GM23338 (cell line): ENCODE measurements around the gene NRP2. TPM values are rescaled to one million over a fixed set of nuclear protein-coding genes. Genes with fewer than 3 reads are reported as not detected.

Source experiments
- ATAC-seq: fragments of 200-7000 bp; cut with Tn5 transposase; 3 replicates; pipeline ENCODE4 v1.9.1; 2020
- DNase-seq: peaks from one replicate; pipeline ENCODE4 v3.0.0-alpha.2; 2015; ENCODE audit warnings: low spot score
- H2AFZ ChIP-seq: fragments of 200-600 bp; sonication (generic); 2 replicates; pipeline ENCODE4 v1.8.0; 2016; ENCODE audit warnings: antibody characterized with exemption, mild to moderate bottlenecking, moderate library complexity
- H3F3A ChIP-seq: fragments of 200-600 bp; sonication (generic); replicated peaks from 2 replicates; pipeline ENCODE4 v1.8.0; 2017; ENCODE audit warnings: antibody characterized with exemption, mixed run types, low read depth
- H3K27ac ChIP-seq: fragments of 200-600 bp; sonication (generic); 2 replicates; pipeline ENCODE4 v1.6.1; 2016; ENCODE audit warnings: low read depth
- H3K27me3 ChIP-seq: fragments of 200-600 bp; sonication (generic); 2 replicates; pipeline ENCODE4 v1.8.0; 2016; ENCODE audit warnings: mild to moderate bottlenecking, mixed run types, moderate library complexity; ENCODE audit not compliant: insufficient read depth
- H3K36me3 ChIP-seq: fragments of 200-600 bp; sonication (generic); 2 replicates; pipeline ENCODE4 v1.8.0; 2016; ENCODE audit warnings: mild to moderate bottlenecking; ENCODE audit not compliant: insufficient read depth
- H3K4me1 ChIP-seq: fragments of 200-600 bp; sonication (generic); 2 replicates; pipeline ENCODE4 v1.8.0; 2016; ENCODE audit warnings: mild to moderate bottlenecking, moderate library complexity; ENCODE audit not compliant: insufficient read depth
- H3K4me2 ChIP-seq: fragments of 200-600 bp; sonication (generic); 2 replicates; pipeline ENCODE4 v1.7.1; 2017; ENCODE audit warnings: mixed run types
- H3K4me3 ChIP-seq: fragments of 200-600 bp; sonication (generic); 2 replicates; pipeline ENCODE4 v1.6.1; 2016; ENCODE audit warnings: mixed run types
- H3K79me2 ChIP-seq: fragments of 200-600 bp; sonication (generic); replicated peaks from 2 replicates; pipeline ENCODE4 v1.8.0; 2017; ENCODE audit warnings: mild to moderate bottlenecking; ENCODE audit not compliant: insufficient read depth
- H3K9me2 ChIP-seq: fragments of 200-600 bp; sonication (generic); 2 replicates; pipeline ENCODE4 v1.8.0; 2017; ENCODE audit not compliant: insufficient read depth
- H4K20me1 ChIP-seq: fragments of 200-600 bp; sonication (generic); replicated peaks from 2 replicates; pipeline ENCODE4 v1.8.0; 2017; ENCODE audit warnings: mild to moderate bottlenecking; ENCODE audit not compliant: insufficient read depth
- H3K27ac Mint-ChIP-seq: 2 replicates; pipeline ENCODE4 v1.8.0; 2020; ENCODE audit warnings: inconsistent platforms, mild to moderate bottlenecking, moderate library complexity, mixed read lengths
- H3K27me3 Mint-ChIP-seq: 3 replicates; pipeline ENCODE4 v1.8.0; 2022; ENCODE audit warnings: low read depth, mild to moderate bottlenecking, moderate library complexity, mixed read lengths, inconsistent platforms; ENCODE audit not compliant: insufficient read depth, poor library complexity
- H3K36me3 Mint-ChIP-seq: 3 replicates; pipeline ENCODE4 v1.8.0; 2021; ENCODE audit warnings: low read depth, mild to moderate bottlenecking, inconsistent platforms, moderate library complexity, mixed read lengths
- H3K4me1 Mint-ChIP-seq: 3 replicates; pipeline ENCODE4 v1.8.0; 2020; ENCODE audit warnings: mild to moderate bottlenecking, inconsistent platforms, mixed read lengths
- H3K4me3 Mint-ChIP-seq: 3 replicates; pipeline ENCODE4 v1.8.0; 2021; ENCODE audit warnings: moderate library complexity, mild to moderate bottlenecking, inconsistent platforms, mixed read lengths
- H3K9me3 Mint-ChIP-seq: 3 replicates; pipeline ENCODE4 v1.8.0; 2020; ENCODE audit warnings: moderate library complexity, mild to moderate bottlenecking, inconsistent platforms, mixed read lengths
- CREB1 ChIP-seq: fragments of 250-450 bp; sonication (Bioruptor Pico); IDR thresholded peaks from 2 replicates; pipeline ENCODE4 v1.5.0; 2020; ENCODE audit warnings: low read depth, mild to moderate bottlenecking, moderate library complexity
- CTCF ChIP-seq, 2 experiments: fragments of 200-600 bp in 1 of 2; sonication (generic) in 1 of 2; conservative IDR thresholded peaks; 2 replicates each; pipeline versions ENCODE4 v1.5.1 to v1.6.1; 2016 to 2017; ENCODE audit warnings: antibody characterized with exemption in 2 of 2, low read depth in 2 of 2, mild to moderate bottlenecking in 2 of 2, moderate library complexity in 1 of 2
- ETS1 ChIP-seq: IDR thresholded peaks from 2 replicates; pipeline ENCODE4 v1.6.1; 2016; ENCODE audit warnings: antibody characterized with exemption
- EZH2 ChIP-seq: fragments of 200-600 bp; sonication (generic); IDR thresholded peaks from one replicate; pipeline ENCODE4 v1.8.0; 2017; ENCODE audit warnings: antibody characterized with exemption, mild to moderate bottlenecking, low read depth; ENCODE audit not compliant: unreplicated experiment
- EZH2phosphoT487 ChIP-seq: fragments of 200-600 bp; sonication (generic); IDR thresholded peaks from one replicate; pipeline ENCODE4 v1.8.1; 2018; ENCODE audit warnings: antibody characterized with exemption; ENCODE audit not compliant: unreplicated experiment
- POLR2AphosphoS5 ChIP-seq: IDR thresholded peaks from 2 replicates; pipeline ENCODE4 v1.6.1; 2016; ENCODE audit warnings: antibody characterized with exemption, low read depth
- STAT1 ChIP-seq: IDR thresholded peaks from one replicate; pipeline ENCODE4 v1.6.1; 2016; ENCODE audit warnings: antibody characterized with exemption; ENCODE audit not compliant: unreplicated experiment
- ZNF114 ChIP-seq: fragments of 250-450 bp; sonication (Bioruptor Pico); IDR thresholded peaks from 2 replicates; pipeline ENCODE4 v1.5.0; 2020; ENCODE audit warnings: mild to moderate bottlenecking, moderate library complexity
- polyA plus RNA-seq: library from polyadenylated mRNA; unstranded; fragments of >200 nt; fragmentation: Nextera tagmentation; extraction: Ambion mirVana; gene quantifications from 2 replicates; pipeline ENCODE4 v1.2.1, GENCODE V29; 2016
- total RNA-seq: library from RNA; depleted of rRNA; stranded (reverse); fragments of >200 nt; shearing (Covaris generic); gene quantifications from 2 replicates; pipeline ENCODE4 v1.2.3, GENCODE V29; 2014

NRP2 gene
- total and polyA plus RNA-seq, 2 experiments from 2014 or later = 18.4 to 22.0 TPM

GRCh38 chr2:205713086-205713485, 30.8 kb downstream of the NRP2 start:
- H3K36me3 ChIP-seq = no peaks in the 10 kb centered on the region
- DNase-seq (no peak), ATAC-seq (no peak)
- H3K9me3 Mint-ChIP-seq = no peaks in the 10 kb centered on the region
- peaks cover 24% of the 10 kb centered on the region for H3K36me3 Mint-ChIP-seq
- no peaks in the 10 kb centered on the region for H3K27me3 ChIP-seq
- no peak overlapping the region for H2AFZ ChIP-seq
- no peak overlapping the region for H3K4me3 Mint-ChIP-seq
- no peak overlapping the region for H3K4me3 ChIP-seq
- H3K27me3 Mint-ChIP-seq = peaks cover 3% of the 10 kb centered on the region
- no peaks in the 10 kb centered on the region for H3K9me2 ChIP-seq
- H3K4me1 ChIP-seq = no peaks in the 10 kb centered on the region; the same call in 1 of the 2 replicates
- no peak overlapping the region for H3K27ac ChIP-seq
- H3K79me2 ChIP-seq = no peaks in the 10 kb centered on the region
- H3F3A ChIP-seq = no peaks in the 10 kb centered on the region
- TF ChIP-seq ETS1 = no peak
- TF ChIP-seq POLR2AphosphoS5 = no peak
- TF ChIP-seq EZH2 = no peak
- H4K20me1 ChIP-seq = no peaks in the 10 kb centered on the region
- H3K27ac Mint-ChIP-seq = no peak overlapping the region
- no peak overlapping the region for H3K4me2 ChIP-seq
- peaks cover 26% of the 10 kb centered on the region for H3K4me1 Mint-ChIP-seq

GRCh38 chr2:205714058-205714776, 31.9 kb downstream of the NRP2 start:
- H3K9me3 Mint-ChIP-seq = no peaks in the 10 kb centered on the region
- Histone ChIP-seq H3K9me2 (no peaks in the 10 kb centered on the region), H3K27ac (peak overlapping the region; percentile 52; the same call in 1 of the 2 replicates), H4K20me1 (no peaks in the 10 kb centered on the region), H3K4me1 (no peaks in the 10 kb centered on the region; the same call in 1 of the 2 replicates), H3K4me3 (no peak overlapping the region), H2AFZ (peak overlapping the region; percentile 24; the same call in 1 of the 2 replicates), H3F3A (no peaks in the 10 kb centered on the region), H3K27me3 (no peaks in the 10 kb centered on the region), H3K79me2 (no peaks in the 10 kb centered on the region), H3K4me2 (no peak overlapping the region), H3K36me3 (no peaks in the 10 kb centered on the region)
- peak overlapping the region; percentile 41; the same call in 1 of the 2 replicates for H3K27ac Mint-ChIP-seq
- H3K4me1 Mint-ChIP-seq = peaks cover 33% of the 10 kb centered on the region
- DNase-seq (no peak), ATAC-seq (no peak)
- H3K36me3 Mint-ChIP-seq = peaks cover 27% of the 10 kb centered on the region
- no peak overlapping the region for H3K4me3 Mint-ChIP-seq
- no peak for TF ChIP-seq EZH2phosphoT487
- TF ChIP-seq CREB1 (CRISPR knock-in tag) = no peak
- TF ChIP-seq POLR2AphosphoS5 = no peak
- no peak for TF ChIP-seq EZH2
- no peak for TF ChIP-seq STAT1
- TF ChIP-seq CTCF (conservative IDR thresholded peaks at IDR 0.05; ENCODE audit: low read depth in 2 of 2) = no peak
- TF ChIP-seq ZNF114 (CRISPR knock-in tag) = no peak
- H3K27me3 Mint-ChIP-seq = peaks cover 3% of the 10 kb centered on the region
